Epithelial cell of proximal tubule (primary cell): ENCODE results near the gene ZNF385B. TPM values are rescaled to one million over a fixed set of nuclear protein-coding genes. Genes with fewer than 3 reads are reported as not detected.

ENCODE experiments used
- DNase-seq: peaks from one replicate; pipeline ENCODE4 v3.0.0-alpha.2; 2011; ENCODE audit warnings: low read depth
- H3K4me3 ChIP-seq: 2 replicates; pipeline ENCODE4 v1.5.1; 2011; ENCODE audit warnings: low read depth, mild to moderate bottlenecking, low read length
- total RNA-seq: library from RNA; depleted of rRNA; stranded (reverse); fragments of >200 nt; gene quantifications from 2 replicates; pipeline ENCODE4 v1.2.3, GENCODE V29; 2015
- TF ChIP-seq, protein P1 (sequence below): conservative IDR thresholded peaks from 2 replicates; pipeline ENCODE4 v1.5.1; 2012; ENCODE audit warnings: low read depth, mild to moderate bottlenecking, low read length

Gene ZNF385B
- total RNA-seq, 1 donor from 2014 or later: 0.69 TPM

DNA sequence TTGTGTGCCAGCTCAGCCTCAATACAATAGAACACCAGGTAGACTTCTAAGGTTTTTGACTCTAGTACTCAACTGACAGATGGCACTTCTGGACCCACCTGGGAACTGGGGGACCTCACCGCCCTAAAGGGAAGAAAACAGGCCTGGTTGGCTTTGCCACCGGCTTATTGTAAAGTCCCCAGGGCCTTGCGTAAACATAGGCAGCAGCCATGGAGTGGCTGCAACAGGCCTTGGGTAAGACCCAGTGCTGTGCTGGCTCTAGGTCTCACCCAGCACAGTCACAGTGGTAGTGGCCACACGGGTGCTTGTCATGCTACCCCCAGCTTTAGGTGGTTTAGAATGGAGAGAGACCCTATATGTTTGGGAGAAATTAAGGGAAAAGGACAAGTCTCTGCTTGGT is 366.1 kb downstream of the ZNF385B start:
- TF ChIP-seq, protein P1, sequence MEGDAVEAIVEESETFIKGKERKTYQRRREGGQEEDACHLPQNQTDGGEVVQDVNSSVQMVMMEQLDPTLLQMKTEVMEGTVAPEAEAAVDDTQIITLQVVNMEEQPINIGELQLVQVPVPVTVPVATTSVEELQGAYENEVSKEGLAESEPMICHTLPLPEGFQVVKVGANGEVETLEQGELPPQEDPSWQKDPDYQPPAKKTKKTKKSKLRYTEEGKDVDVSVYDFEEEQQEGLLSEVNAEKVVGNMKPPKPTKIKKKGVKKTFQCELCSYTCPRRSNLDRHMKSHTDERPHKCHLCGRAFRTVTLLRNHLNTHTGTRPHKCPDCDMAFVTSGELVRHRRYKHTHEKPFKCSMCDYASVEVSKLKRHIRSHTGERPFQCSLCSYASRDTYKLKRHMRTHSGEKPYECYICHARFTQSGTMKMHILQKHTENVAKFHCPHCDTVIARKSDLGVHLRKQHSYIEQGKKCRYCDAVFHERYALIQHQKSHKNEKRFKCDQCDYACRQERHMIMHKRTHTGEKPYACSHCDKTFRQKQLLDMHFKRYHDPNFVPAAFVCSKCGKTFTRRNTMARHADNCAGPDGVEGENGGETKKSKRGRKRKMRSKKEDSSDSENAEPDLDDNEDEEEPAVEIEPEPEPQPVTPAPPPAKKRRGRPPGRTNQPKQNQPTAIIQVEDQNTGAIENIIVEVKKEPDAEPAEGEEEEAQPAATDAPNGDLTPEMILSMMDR: no peak
- no peak for DNase-seq
- no peak overlapping the region for H3K4me3 ChIP-seq

DNA sequence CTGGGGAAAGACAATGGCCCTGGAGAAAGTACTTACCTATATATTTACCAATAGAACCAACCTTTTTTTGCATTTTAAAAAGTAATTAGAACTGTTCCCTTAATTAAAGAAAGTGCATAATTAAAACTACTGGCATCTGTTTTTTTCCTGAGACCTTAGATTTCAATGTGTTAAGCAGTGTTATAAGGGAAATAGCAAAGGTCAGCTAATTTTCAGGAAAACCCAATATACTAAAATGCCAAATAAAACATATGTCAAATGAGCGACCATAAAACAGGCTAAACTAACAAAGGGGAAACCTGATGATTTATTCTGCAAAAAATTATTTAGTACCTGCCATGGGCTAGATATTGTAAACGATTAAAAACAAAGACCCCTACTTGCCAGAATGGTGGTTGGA is 372.8 kb downstream of the ZNF385B start:
- H3K4me3 ChIP-seq: no peak overlapping the region
- TF ChIP-seq, protein P1: no peak
- DNase-seq: no peak

DNA sequence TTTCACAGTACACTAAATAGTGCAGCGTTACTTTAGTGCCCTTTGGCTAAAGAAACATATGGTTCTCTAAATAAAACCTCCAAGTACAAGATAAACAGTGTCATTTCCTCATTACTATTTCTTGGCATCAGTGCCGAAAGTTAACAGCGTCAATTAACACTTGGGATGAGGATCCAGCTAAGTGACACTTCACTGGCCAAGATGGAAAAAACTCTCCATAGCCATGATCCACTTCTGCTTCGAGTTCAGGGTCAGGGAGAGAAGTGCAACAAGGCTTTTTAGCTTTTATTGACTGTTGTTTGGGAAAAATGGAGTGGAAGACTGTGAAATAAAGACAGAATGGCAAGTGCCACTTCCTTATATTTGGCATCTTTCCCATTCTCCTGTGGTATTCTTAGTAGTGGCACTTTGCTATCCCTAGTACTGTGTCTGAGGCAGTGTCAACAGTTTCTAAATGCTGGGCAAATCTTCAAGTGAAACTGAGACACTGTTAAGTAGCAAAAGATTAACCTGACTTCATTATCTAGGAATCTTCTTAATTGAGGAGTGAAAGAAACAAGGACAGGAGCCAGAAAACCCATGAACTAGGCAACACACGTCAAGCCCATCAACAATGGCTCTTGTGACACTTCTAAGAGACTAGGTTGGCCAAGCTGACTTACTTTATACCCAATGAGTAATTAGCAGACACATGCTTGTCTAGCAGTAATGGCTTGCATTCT is 374.2 kb downstream of the ZNF385B start:
- peak; percentile 35 for DNase-seq
- TF ChIP-seq, protein P1: no peak
- H3K4me3 ChIP-seq: no peak overlapping the region

DNA sequence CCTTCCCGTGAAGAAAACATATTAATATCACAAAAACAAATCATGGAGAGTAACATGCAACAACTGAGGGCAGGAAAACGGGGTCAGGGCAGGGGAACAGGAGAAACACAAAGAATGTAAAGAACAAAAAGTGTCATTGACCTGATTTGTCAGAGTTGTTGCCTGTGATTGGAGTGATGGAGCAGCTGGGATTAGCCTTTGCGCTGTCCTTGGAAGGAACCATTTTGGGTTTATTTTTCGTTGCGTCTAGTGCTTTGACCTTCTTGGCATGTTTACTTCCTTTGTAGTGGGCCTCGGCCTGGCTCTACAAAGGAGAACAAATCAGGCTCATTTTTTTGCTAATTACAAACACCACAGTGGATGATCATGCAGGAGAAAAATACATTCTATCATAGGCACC is 378.3 kb downstream of the ZNF385B start:
- TF ChIP-seq, protein P1: no peak
- no peak overlapping the region for H3K4me3 ChIP-seq
- DNase-seq: no peak

DNA sequence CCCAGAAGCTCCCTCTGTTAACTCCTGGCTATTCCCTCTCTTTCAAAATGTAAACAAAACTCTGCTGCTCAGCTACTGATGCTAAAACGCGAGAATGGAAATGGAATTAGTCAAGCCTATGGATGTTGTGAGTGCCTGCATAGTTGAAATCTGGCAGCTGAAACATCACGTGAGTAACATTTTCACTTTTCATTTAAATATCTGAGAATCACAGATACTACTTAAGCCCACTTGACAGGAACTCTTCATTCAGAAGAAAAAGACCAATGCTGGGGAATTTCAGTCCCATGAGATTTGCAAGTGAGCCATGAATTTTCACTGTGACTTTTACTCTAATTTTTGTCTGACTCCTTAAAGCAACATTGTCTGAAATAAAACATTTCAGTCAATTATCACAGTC is 381.5 kb downstream of the ZNF385B start:
- H3K4me3 ChIP-seq: no peak overlapping the region
- DNase-seq: no peak
- TF ChIP-seq, protein P1: no peak

DNA sequence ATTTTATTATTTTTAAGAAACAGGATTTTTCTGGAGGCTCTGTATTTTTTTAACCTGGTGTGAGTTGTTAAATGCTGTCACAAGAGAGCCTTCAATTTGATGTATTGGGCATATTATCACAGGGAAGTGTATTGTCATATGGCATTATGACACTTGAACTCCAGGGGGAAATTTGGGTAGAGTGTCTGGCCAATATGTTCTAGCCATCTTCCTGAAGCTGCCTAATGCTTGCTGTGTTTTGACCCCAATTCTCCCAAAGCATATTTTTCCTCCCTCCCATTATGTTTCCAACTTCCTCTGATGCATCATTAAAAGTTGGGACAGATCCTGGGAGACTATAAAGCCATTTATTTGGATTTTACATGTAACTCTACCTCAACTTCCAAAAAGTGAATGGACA is 382.6 kb downstream of the ZNF385B start:
- no peak overlapping the region for H3K4me3 ChIP-seq

More for the DNA sequence above, 382.6 kb downstream of the ZNF385B start:
- TF ChIP-seq, protein P1: no peak
- DNase-seq: no peak
